Upper lobe of right lung (tissue), 1 donor: ENCODE data around the gene LRIT1. TPM values are rescaled to one million over a fixed set of nuclear protein-coding genes. Genes with fewer than 3 reads are reported as not detected.

Experiments used
- ATAC-seq: fragments of 200-7000 bp; cut with Tn5 transposase; one replicate; pipeline ENCODE4 v1.9.1; 2020; ENCODE audit warnings: mild to moderate bottlenecking, moderate library complexity
- DNase-seq: peaks from one replicate; pipeline ENCODE4 v3.0.0-alpha.2; 2020
- H3K27ac ChIP-seq: fragments of 200-600 bp; one replicate; pipeline ENCODE4 v1.8.0; 2022
- H3K27me3 ChIP-seq: fragments of 200-600 bp; one replicate; pipeline ENCODE4 v1.8.0; 2022; ENCODE audit warnings: mild to moderate bottlenecking
- H3K36me3 ChIP-seq: fragments of 200-600 bp; one replicate; pipeline ENCODE4 v1.8.0; 2022
- H3K4me1 ChIP-seq: fragments of 200-600 bp; one replicate; pipeline ENCODE4 v1.8.0; 2022
- H3K4me3 ChIP-seq: fragments of 200-600 bp; one replicate; pipeline ENCODE4 v1.8.0; 2022; ENCODE audit warnings: mild to moderate bottlenecking
- H3K9me3 ChIP-seq: fragments of 200-600 bp; one replicate; pipeline ENCODE4 v1.8.0; 2022
- intact Hi-C: fragments of 100-400 bp; cut with DNase I; formaldehyde crosslinking; loops from one replicate; pipeline ENCODE4 v1.11.0; 2022
- total RNA-seq: library from RNA; stranded (reverse); fragmentation: NEBNext Ultra II Directional; extraction: Animal tissue kit (Norgen Biotek cat#: 25700); gene quantifications from one replicate; pipeline ENCODE4 v1.2.1, GENCODE V29; 2021
- TF ChIP-seq, protein P1 (sequence below): fragments of 200-600 bp; IDR thresholded peaks from one replicate; pipeline ENCODE4 v1.8.0; 2022; ENCODE audit warnings: antibody characterized with exemption
- donor health status: DM: no; HTN: yes; CAD: no; lungs with severe emphysema.

The LRIT1 gene
- total RNA-seq, 1 donor from 2014 or later = not detected

DNA sequence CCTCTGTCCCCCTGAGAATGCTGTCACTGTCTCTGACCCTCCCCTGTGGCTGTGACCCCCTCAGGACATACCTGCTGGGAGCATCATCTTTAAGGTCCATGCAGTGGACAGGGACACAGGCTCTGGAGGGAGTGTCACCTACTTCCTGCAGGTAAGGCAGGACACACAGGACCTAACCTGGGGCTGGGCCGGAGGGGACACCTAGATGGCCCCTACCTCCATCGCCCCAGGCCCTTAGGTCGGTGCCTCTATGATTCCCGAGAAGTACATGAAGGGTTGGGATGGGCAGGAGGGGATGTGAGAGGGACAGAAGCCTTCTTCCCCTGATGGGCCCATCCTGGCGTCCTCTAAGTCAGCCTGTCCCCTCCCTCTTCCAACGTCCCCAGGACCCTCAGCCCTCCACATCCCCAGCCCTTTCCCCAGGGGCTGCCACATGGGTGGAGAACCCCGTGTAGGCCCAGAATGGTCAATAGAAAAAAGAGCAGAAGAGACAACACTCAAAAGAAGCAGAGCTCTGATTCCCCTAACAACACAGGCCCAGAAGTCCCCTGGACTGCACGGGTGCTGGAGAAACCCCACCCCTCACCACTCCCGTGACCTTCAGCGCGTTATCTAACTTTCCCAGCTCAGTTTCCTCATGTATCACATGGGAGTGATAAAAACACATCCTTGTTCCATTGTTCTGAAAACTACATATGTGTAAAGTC lies 40.7 kb downstream of the LRIT1 start:
- peaks cover 16% of the 10 kb centered on the region for H3K27me3 ChIP-seq
- H3K36me3 ChIP-seq = no peaks in the 10 kb centered on the region
- no peak for ATAC-seq
- peak; percentile 48 for DNase-seq
- no peak overlapping the region for H3K4me3 ChIP-seq
- no peak overlapping the region for H3K27ac ChIP-seq
- no peaks in the 10 kb centered on the region for H3K9me3 ChIP-seq
- TF ChIP-seq, protein P1, sequence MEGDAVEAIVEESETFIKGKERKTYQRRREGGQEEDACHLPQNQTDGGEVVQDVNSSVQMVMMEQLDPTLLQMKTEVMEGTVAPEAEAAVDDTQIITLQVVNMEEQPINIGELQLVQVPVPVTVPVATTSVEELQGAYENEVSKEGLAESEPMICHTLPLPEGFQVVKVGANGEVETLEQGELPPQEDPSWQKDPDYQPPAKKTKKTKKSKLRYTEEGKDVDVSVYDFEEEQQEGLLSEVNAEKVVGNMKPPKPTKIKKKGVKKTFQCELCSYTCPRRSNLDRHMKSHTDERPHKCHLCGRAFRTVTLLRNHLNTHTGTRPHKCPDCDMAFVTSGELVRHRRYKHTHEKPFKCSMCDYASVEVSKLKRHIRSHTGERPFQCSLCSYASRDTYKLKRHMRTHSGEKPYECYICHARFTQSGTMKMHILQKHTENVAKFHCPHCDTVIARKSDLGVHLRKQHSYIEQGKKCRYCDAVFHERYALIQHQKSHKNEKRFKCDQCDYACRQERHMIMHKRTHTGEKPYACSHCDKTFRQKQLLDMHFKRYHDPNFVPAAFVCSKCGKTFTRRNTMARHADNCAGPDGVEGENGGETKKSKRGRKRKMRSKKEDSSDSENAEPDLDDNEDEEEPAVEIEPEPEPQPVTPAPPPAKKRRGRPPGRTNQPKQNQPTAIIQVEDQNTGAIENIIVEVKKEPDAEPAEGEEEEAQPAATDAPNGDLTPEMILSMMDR = no peak
- no peaks in the 10 kb centered on the region for H3K4me1 ChIP-seq
- intact Hi-C loops = no loop called here

DNA sequence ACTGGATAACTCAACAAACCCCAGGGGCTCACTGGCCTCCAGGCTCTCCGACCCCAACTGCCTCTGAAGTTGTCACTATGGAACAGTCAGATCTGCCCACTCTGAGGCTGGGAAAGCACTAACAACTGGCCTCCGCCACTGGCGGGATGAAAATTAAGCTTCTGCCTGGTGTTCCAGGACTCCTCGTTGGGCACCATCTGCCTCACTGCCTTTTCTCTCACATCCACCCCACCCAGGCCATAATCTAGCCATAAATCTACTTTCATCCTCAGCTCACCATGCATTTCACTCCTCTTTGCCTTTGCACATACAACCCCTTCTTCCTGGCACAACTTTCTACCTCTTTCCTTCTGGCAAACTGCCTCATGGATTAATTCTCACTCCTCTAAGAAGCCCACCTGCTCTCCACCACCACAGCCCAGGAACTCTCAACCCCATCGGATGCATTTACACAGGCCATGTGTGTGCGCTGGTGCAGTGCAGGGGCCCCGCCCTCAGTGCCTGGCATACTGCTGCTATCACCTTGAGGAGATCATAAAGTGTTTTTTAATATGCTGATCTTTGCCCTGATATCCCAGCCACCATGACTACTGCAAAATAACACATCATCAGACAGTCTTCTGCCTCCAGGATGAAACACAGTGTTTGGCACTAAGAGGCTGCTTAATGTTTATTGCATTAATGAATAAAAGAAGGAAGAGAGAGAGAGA lies 43.0 kb downstream of the LRIT1 start:
- Histone ChIP-seq H3K27me3 (peaks cover 39% of the 10 kb centered on the region), H3K9me3 (no peaks in the 10 kb centered on the region), H3K27ac (no peak overlapping the region), H3K36me3 (no peaks in the 10 kb centered on the region), H3K4me3 (no peak overlapping the region), H3K4me1 (peaks cover 5% of the 10 kb centered on the region)
- peak; percentile 28 for DNase-seq
- TF ChIP-seq, protein P1 = no peak
- intact Hi-C loops = no loop called here
- ATAC-seq = no peak

DNA sequence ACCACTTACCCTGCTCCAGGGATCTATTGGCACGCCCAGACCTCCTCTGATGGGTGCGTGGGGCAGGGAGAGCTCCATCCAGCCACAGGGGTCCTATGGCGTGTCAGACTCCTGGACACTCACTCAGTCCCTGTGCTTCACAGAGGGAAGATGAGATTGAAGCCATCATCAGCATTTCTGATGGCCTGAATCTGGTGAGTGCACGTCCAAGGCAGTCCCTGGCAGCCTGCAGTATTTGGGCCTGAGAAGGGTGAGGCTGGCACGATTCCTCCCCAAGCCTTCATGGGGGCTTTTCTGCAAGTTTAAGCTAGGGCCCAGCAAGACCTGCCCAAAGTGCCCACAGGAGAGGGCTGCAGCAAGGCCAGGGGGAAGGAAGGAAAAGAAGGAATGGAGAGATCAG lies 43.7 kb downstream of the LRIT1 start:
- peaks cover 5% of the 10 kb centered on the region for H3K4me1 ChIP-seq
- TF ChIP-seq, protein P1 = no peak
- H3K4me3 ChIP-seq = no peak overlapping the region
- H3K27me3 ChIP-seq = peaks cover 40% of the 10 kb centered on the region
- intact Hi-C loops = no loop called here
- DNase-seq = peak; percentile 50
- no peaks in the 10 kb centered on the region for H3K9me3 ChIP-seq
- no peak overlapping the region for H3K27ac ChIP-seq
- H3K36me3 ChIP-seq = no peaks in the 10 kb centered on the region
- ATAC-seq = no peak

DNA sequence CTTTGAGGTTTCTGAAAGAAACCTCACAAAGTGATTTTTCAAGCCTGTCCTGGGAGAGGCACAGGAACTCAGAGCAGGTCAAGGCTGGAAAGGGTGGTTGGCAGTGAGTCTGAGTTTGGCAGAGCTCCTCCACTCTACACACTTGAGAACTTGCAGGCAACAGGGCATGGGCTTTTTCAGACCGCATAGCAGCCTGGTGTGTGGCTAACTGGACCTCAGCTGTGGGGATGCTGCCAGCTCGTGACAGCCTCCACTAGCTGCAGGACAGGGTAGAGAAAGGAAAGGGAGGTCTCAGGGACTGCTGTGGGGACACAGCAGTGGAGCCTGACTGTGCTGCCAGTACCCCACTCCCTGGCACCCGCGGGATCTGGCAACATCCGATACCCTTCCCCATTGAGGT lies 44.4 kb downstream of the LRIT1 start:
- H3K36me3 ChIP-seq = no peaks in the 10 kb centered on the region
- no peak overlapping the region for H3K27ac ChIP-seq
- ATAC-seq (no peak), DNase-seq (peak; percentile 50)
- no peaks in the 10 kb centered on the region for H3K9me3 ChIP-seq
- intact Hi-C loops = no loop called here
- TF ChIP-seq, protein P1 = no peak
- peaks cover 40% of the 10 kb centered on the region for H3K27me3 ChIP-seq
- H3K4me1 ChIP-seq = peaks cover 5% of the 10 kb centered on the region
- no peak overlapping the region for H3K4me3 ChIP-seq

DNA sequence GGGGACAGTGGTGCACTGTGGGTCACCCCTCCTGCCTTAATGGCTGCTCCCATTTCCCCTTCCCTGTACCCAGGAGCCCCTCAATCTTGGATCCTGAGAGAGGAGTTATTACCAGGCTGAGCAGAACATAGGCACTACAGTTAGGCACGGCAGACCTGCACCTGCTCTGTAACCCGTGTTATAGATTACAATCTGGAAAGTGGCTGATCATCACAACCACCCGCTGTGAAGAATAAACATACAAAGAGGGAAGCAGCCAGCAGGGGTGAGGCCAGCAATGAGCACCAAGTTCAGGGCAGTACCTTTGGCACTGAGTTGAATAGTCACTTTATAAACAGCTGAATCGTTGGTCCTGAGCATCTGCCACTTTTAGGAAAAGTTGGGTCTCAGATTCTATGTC lies 45.3 kb downstream of the LRIT1 start:
- TF ChIP-seq, protein P1 = no peak
- no peak overlapping the region for H3K4me3 ChIP-seq
- no peak overlapping the region for H3K27ac ChIP-seq
- H3K27me3 ChIP-seq = peaks cover 40% of the 10 kb centered on the region
- intact Hi-C loops = no loop called here
- H3K9me3 ChIP-seq = no peaks in the 10 kb centered on the region
- no peaks in the 10 kb centered on the region for H3K36me3 ChIP-seq
- ATAC-seq (no peak), DNase-seq (no peak)
- peaks cover 5% of the 10 kb centered on the region for H3K4me1 ChIP-seq
